ENCODE results near the gene HECW1.

Gene HECW1

GRCh38 chr7:43559171-43559945 lies 446.9 kb downstream of the HECW1 start:
- DNase-seq (ENCODE audit: low read depth) = no peak
- TF ChIP-seq CTCF (conservative IDR thresholded peaks at IDR 0.05; ENCODE audit: control insufficient read depth, insufficient read depth, low read depth, low read length) = no peak

GRCh38 chr7:43559946-43560335 lies 447.5 kb downstream of the HECW1 start:
- no peak for TF ChIP-seq CTCF (conservative IDR thresholded peaks at IDR 0.05; ENCODE audit: control insufficient read depth, insufficient read depth, low read depth, low read length)
- DNase-seq (ENCODE audit: low read depth) = no peak
- H3K4me3 ChIP-seq (ENCODE audit: control insufficient read depth, low read depth, low read length) = no peak overlapping the region

More at GRCh38 chr7:43559171-43559945, 446.9 kb downstream of the HECW1 start:
- H3K4me3 ChIP-seq (ENCODE audit: control insufficient read depth, low read depth, low read length) = no peak overlapping the region

- DNase-seq (ENCODE audit: low read depth) = no peak
- no peak overlapping the region for H3K4me3 ChIP-seq (ENCODE audit: control insufficient read depth, low read depth, low read length)
Measured at GRCh38 chr7:43560742-43561330, 448.4 kb downstream of the HECW1 start.

GRCh38 chr7:43562383-43562782 lies 449.9 kb downstream of the HECW1 start:
- no peak for TF ChIP-seq CTCF (conservative IDR thresholded peaks at IDR 0.05; ENCODE audit: control insufficient read depth, insufficient read depth, low read depth, low read length)
- DNase-seq (ENCODE audit: low read depth) = no peak
- no peak overlapping the region for H3K4me3 ChIP-seq (ENCODE audit: control insufficient read depth, low read depth, low read length)

More at GRCh38 chr7:43560742-43561330, 448.4 kb downstream of the HECW1 start:
- no peak for TF ChIP-seq CTCF (conservative IDR thresholded peaks at IDR 0.05; ENCODE audit: control insufficient read depth, insufficient read depth, low read depth, low read length)

GRCh38 chr7:43565786-43566185 lies 453.3 kb downstream of the HECW1 start:
- H3K4me3 ChIP-seq (ENCODE audit: control insufficient read depth, low read depth, low read length) = no peak overlapping the region
- TF ChIP-seq CTCF (conservative IDR thresholded peaks at IDR 0.05; ENCODE audit: control insufficient read depth, insufficient read depth, low read depth, low read length) = no peak
- peak; percentile 21 for DNase-seq (ENCODE audit: low read depth)

- no peak for TF ChIP-seq CTCF (conservative IDR thresholded peaks at IDR 0.05; ENCODE audit: control insufficient read depth, insufficient read depth, low read depth, low read length)
- DNase-seq (ENCODE audit: low read depth) = peak; percentile 47
- H3K4me3 ChIP-seq (ENCODE audit: control insufficient read depth, low read depth, low read length) = no peak overlapping the region
Measured at GRCh38 chr7:43568529-43568928, 456.1 kb downstream of the HECW1 start.

All from fibroblast of mammary gland (primary cell).